Raji (cell line): ENCODE data around the gene TNFRSF13B.

Source experiments
- POLR2A ChIP-seq: IDR thresholded peaks from 2 replicates; pipeline ENCODE4 v1.6.1; 2011; ENCODE audit warnings: low read depth, low read length, control low read depth; ENCODE audit not compliant: insufficient read depth

TNFRSF13B gene

GRCh38 chr17:16952401-16952800 lies 19.5 kb downstream of the TNFRSF13B start:
- no peak for TF ChIP-seq POLR2A

GRCh38 chr17:16950488-16950887 lies 21.4 kb downstream of the TNFRSF13B start:
- TF ChIP-seq POLR2A: no peak

GRCh38 chr17:16948587-16949376 lies 23.1 kb downstream of the TNFRSF13B start:
- no peak for TF ChIP-seq POLR2A

GRCh38 chr17:16947470-16947869 lies 24.4 kb downstream of the TNFRSF13B start:
- TF ChIP-seq POLR2A: no peak

GRCh38 chr17:16945663-16946218 lies 26.2 kb downstream of the TNFRSF13B start:
- TF ChIP-seq POLR2A: no peak

GRCh38 chr17:16945136-16945482 lies 26.8 kb downstream of the TNFRSF13B start:
- TF ChIP-seq POLR2A: no peak

GRCh38 chr17:16944334-16945135 lies 27.4 kb downstream of the TNFRSF13B start:
- no peak for TF ChIP-seq POLR2A

- no peak for TF ChIP-seq POLR2A
Measured at GRCh38 chr17:16943541-16944333, 28.2 kb downstream of the TNFRSF13B start.

GRCh38 chr17:16943032-16943352 lies 28.9 kb downstream of the TNFRSF13B start:
- TF ChIP-seq POLR2A: no peak

- TF ChIP-seq POLR2A: no peak
Measured at GRCh38 chr17:16942141-16943031, 29.5 kb downstream of the TNFRSF13B start.

- TF ChIP-seq POLR2A: no peak
Measured at GRCh38 chr17:16941072-16942036, 30.6 kb downstream of the TNFRSF13B start.

GRCh38 chr17:16940116-16940881 lies 31.6 kb downstream of the TNFRSF13B start:
- TF ChIP-seq POLR2A: no peak
